Fibroblast of pulmonary artery (primary cell): ENCODE measurements around the gene CACNG1.

Experiments used
- DNase-seq: peaks from one replicate; pipeline ENCODE4 v3.0.0-alpha.2; 2010; ENCODE audit warnings: low read depth
- H3K4me3 ChIP-seq: replicated peaks from 2 replicates; pipeline ENCODE4 v1.5.1; 2011; ENCODE audit warnings: low read depth, mild to moderate bottlenecking, control low read depth, low read length, moderate library complexity
- CTCF ChIP-seq: IDR thresholded peaks from 2 replicates; pipeline ENCODE4 v1.5.1; 2011; ENCODE audit warnings: mild to moderate bottlenecking, control low read depth, low read length, inconsistent platforms; ENCODE audit errors: missing control alignments

CACNG1 gene

GRCh38 chr17:67024736-67025135 lies 19.6 kb upstream of the CACNG1 start:
- no peak for DNase-seq
- no peak overlapping the region for H3K4me3 ChIP-seq
- TF ChIP-seq CTCF = no peak

DNA sequence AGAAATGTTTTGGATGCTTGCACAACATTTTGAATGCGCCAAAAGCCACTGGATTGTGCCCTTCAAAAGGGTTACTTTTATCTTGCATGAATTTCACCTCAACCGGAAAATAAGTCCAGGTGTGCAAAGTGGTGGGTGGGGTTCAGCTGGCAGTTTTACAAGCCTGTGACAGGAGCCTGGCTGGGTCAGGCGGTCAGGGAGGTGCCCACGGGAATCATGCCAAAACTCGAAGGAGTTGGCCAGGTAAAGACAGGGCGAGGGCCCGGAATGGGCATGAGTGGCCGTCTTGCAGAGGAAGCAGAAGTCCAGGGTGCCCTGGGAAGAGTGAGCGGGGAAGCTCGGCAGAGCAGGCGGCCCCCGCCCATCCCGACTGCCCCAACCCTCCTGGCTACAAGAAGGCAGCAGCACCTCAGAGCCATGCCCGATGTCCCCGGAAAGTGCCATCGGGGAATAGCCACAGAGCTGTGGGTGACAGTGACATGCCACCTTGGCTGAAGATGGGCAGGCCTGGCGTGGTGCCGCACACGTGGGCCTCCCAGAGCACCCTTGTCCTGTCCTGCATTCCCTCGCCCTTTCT lies 19.1 kb upstream of the CACNG1 start:
- no peak overlapping the region for H3K4me3 ChIP-seq
- no peak for TF ChIP-seq CTCF
- DNase-seq = no peak

DNA sequence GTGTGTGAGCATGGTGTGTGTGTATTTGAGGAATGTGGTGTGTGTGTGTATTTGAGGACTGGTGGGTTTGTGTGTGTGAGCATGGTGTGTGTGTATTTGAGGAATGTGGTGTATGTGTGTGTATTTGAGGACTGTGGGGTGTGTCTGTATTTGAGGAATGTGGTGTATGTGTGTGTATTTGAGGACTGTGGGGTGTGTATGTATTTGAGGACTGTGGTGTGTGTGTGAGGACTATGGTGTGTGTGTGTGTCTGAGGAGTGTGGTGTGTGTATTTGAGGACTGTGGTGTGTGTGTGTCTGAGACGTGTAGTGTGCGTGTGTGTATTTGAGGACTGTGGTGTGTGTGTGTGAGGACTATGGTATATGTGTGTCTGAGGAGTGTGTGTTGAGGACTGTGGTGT lies 18.0 kb upstream of the CACNG1 start:
- no peak for TF ChIP-seq CTCF
- H3K4me3 ChIP-seq = no peak overlapping the region
- DNase-seq = peak; percentile 6

- peak; percentile 1 for DNase-seq
- no peak overlapping the region for H3K4me3 ChIP-seq
- no peak for TF ChIP-seq CTCF
These were observed 17.2 kb upstream of the CACNG1 start for GRCh38 chr17:67027031-67027628.

DNA sequence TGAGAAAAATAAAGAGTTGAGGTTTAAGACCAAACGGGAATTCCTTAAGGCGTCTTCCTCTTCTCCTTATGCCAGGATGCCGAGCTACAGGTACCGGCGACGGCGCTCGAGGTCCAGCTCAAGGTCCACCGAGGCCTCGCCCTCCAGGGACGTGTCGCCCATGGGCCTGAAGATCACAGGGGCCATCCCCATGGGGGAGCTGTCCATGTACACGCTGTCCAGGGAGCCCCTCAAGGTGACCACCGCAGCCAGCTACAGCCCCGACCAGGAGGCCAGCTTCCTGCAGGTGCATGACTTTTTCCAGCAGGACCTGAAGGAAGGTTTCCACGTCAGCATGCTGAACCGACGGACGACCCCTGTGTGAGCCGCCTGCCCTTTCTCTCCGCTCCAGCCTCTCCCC lies 13.7 kb upstream of the CACNG1 start:
- no peak overlapping the region for H3K4me3 ChIP-seq
- TF ChIP-seq CTCF = no peak

GRCh38 chr17:67032382-67032781 lies 12.0 kb upstream of the CACNG1 start:
- DNase-seq = no peak
- no peak for TF ChIP-seq CTCF
- no peak overlapping the region for H3K4me3 ChIP-seq

More for the DNA sequence above, 13.7 kb upstream of the CACNG1 start:
- DNase-seq = no peak

DNA sequence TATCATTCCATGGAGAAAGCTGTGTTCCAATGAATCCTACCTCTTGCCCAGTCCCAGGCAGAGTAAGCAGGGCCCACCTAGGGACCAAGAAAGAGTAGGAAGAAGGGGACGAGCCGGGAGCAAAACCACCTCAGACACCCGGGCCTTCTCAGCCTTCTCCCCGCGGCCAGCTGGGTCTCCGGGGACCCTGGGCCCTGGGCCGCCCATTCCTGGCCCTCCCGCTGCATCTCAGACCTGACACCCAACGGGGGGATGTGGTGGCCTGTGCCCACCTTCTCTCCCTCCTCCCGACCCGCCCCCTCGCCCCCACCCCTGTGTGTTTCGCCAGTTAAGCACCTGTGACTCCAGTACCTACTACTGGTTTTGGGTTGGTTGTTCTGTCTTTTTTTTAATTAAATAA lies 11.4 kb upstream of the CACNG1 start:
- TF ChIP-seq CTCF = no peak
- DNase-seq = no peak
- H3K4me3 ChIP-seq = no peak overlapping the region
